ENCODE data around the gene DRC1.

The DRC1 gene

GRCh38 chr2:26471289-26471688 lies 69.6 kb downstream of the DRC1 start:
- no peaks in the 10 kb centered on the region for H3K27me3 ChIP-seq (ENCODE audit: control insufficient read depth, insufficient read depth, low read length)
- no peaks in the 10 kb centered on the region for H3K4me1 ChIP-seq (ENCODE audit: control insufficient read depth, insufficient read depth, low read length)
- H3K36me3 ChIP-seq (ENCODE audit: control insufficient read depth, insufficient read depth, low read length), result no peaks in the 10 kb centered on the region
- no peak overlapping the region for H3K9ac ChIP-seq (ENCODE audit: low read length)
- peaks cover 3% of the 10 kb centered on the region; the same call in 1 of the 2 replicates for H3K9me3 ChIP-seq (ENCODE audit: control insufficient read depth, insufficient read depth, low read depth, low read length)
- no peak overlapping the region for H3K27ac ChIP-seq (ENCODE audit: low read depth, low read length)
- no peak overlapping the region for H3K4me3 ChIP-seq (ENCODE audit: low read depth, low read length)

GRCh38 chr2:26471766-26472706 lies 70.3 kb downstream of the DRC1 start:
- Histone ChIP-seq H3K4me3 (ENCODE audit: low read depth, low read length) (no peak overlapping the region), H3K36me3 (ENCODE audit: control insufficient read depth, insufficient read depth, low read length) (no peaks in the 10 kb centered on the region), H3K27ac (ENCODE audit: low read depth, low read length) (no peak overlapping the region), H3K9ac (ENCODE audit: low read length) (no peak overlapping the region), H3K4me1 (ENCODE audit: control insufficient read depth, insufficient read depth, low read length) (no peaks in the 10 kb centered on the region; the same call in 1 of the 2 replicates), H3K9me3 (ENCODE audit: control insufficient read depth, insufficient read depth, low read depth, low read length) (peaks cover 3% of the 10 kb centered on the region; the same call in 1 of the 2 replicates), H3K27me3 (ENCODE audit: control insufficient read depth, insufficient read depth, low read length) (no peaks in the 10 kb centered on the region)

GRCh38 chr2:26472821-26473655 lies 71.3 kb downstream of the DRC1 start:
- H3K9me3 ChIP-seq (ENCODE audit: control insufficient read depth, insufficient read depth, low read depth, low read length), result peaks cover 3% of the 10 kb centered on the region; the same call in 1 of the 2 replicates
- H3K27ac ChIP-seq (ENCODE audit: low read depth, low read length), result no peak overlapping the region
- H3K36me3 ChIP-seq (ENCODE audit: control insufficient read depth, insufficient read depth, low read length), result no peaks in the 10 kb centered on the region
- H3K4me1 ChIP-seq (ENCODE audit: control insufficient read depth, insufficient read depth, low read length), result peaks cover 4% of the 10 kb centered on the region; the same call in 1 of the 2 replicates
- H3K9ac ChIP-seq (ENCODE audit: low read length), result no peak overlapping the region
- H3K27me3 ChIP-seq (ENCODE audit: control insufficient read depth, insufficient read depth, low read length), result no peaks in the 10 kb centered on the region
- no peak overlapping the region for H3K4me3 ChIP-seq (ENCODE audit: low read depth, low read length)

- H3K36me3 ChIP-seq (ENCODE audit: control insufficient read depth, insufficient read depth, low read length), result no peaks in the 10 kb centered on the region
- H3K4me3 ChIP-seq (ENCODE audit: low read depth, low read length), result no peak overlapping the region
- H3K9ac ChIP-seq (ENCODE audit: low read length), result no peak overlapping the region
- no peak overlapping the region for H3K27ac ChIP-seq (ENCODE audit: low read depth, low read length)
- H3K4me1 ChIP-seq (ENCODE audit: control insufficient read depth, insufficient read depth, low read length), result peaks cover 4% of the 10 kb centered on the region; the same call in 1 of the 2 replicates
- H3K27me3 ChIP-seq (ENCODE audit: control insufficient read depth, insufficient read depth, low read length), result no peaks in the 10 kb centered on the region
- H3K9me3 ChIP-seq (ENCODE audit: control insufficient read depth, insufficient read depth, low read depth, low read length), result peaks cover 3% of the 10 kb centered on the region; the same call in 1 of the 2 replicates
These were observed 72.1 kb downstream of the DRC1 start for GRCh38 chr2:26473796-26474195.

- peaks cover 2% of the 10 kb centered on the region; the same call in 1 of the 2 replicates for H3K9me3 ChIP-seq (ENCODE audit: control insufficient read depth, insufficient read depth, low read depth, low read length)
- no peaks in the 10 kb centered on the region for H3K27me3 ChIP-seq (ENCODE audit: control insufficient read depth, insufficient read depth, low read length)
- no peaks in the 10 kb centered on the region for H3K36me3 ChIP-seq (ENCODE audit: control insufficient read depth, insufficient read depth, low read length)
- no peak overlapping the region for H3K27ac ChIP-seq (ENCODE audit: low read depth, low read length)
- H3K4me1 ChIP-seq (ENCODE audit: control insufficient read depth, insufficient read depth, low read length), result peaks cover 4% of the 10 kb centered on the region; the same call in 1 of the 2 replicates
- H3K9ac ChIP-seq (ENCODE audit: low read length), result no peak overlapping the region
- no peak overlapping the region for H3K4me3 ChIP-seq (ENCODE audit: low read depth, low read length)
These were observed 72.6 kb downstream of the DRC1 start for GRCh38 chr2:26474261-26474785.

- Histone ChIP-seq H3K4me1 (ENCODE audit: control insufficient read depth, insufficient read depth, low read length) (peaks cover 4% of the 10 kb centered on the region; the same call in 1 of the 2 replicates), H3K9me3 (ENCODE audit: control insufficient read depth, insufficient read depth, low read depth, low read length) (no peaks in the 10 kb centered on the region), H3K27ac (ENCODE audit: low read depth, low read length) (no peak overlapping the region), H3K27me3 (ENCODE audit: control insufficient read depth, insufficient read depth, low read length) (no peaks in the 10 kb centered on the region), H3K36me3 (ENCODE audit: control insufficient read depth, insufficient read depth, low read length) (no peaks in the 10 kb centered on the region), H3K4me3 (ENCODE audit: low read depth, low read length) (no peak overlapping the region), H3K9ac (ENCODE audit: low read length) (no peak overlapping the region)
These were observed 73.3 kb downstream of the DRC1 start for GRCh38 chr2:26475037-26475436.

GRCh38 chr2:26475832-26476501 lies 74.2 kb downstream of the DRC1 start:
- H3K9me3 ChIP-seq (ENCODE audit: control insufficient read depth, insufficient read depth, low read depth, low read length), result no peaks in the 10 kb centered on the region
- H3K27me3 ChIP-seq (ENCODE audit: control insufficient read depth, insufficient read depth, low read length), result no peaks in the 10 kb centered on the region
- peaks cover 8% of the 10 kb centered on the region; the same call in 1 of the 2 replicates for H3K4me1 ChIP-seq (ENCODE audit: control insufficient read depth, insufficient read depth, low read length)
- no peak overlapping the region for H3K9ac ChIP-seq (ENCODE audit: low read length)
- H3K4me3 ChIP-seq (ENCODE audit: low read depth, low read length), result no peak overlapping the region
- no peaks in the 10 kb centered on the region for H3K36me3 ChIP-seq (ENCODE audit: control insufficient read depth, insufficient read depth, low read length)
- H3K27ac ChIP-seq (ENCODE audit: low read depth, low read length), result no peak overlapping the region

- Histone ChIP-seq H3K9ac (ENCODE audit: low read length) (no peak overlapping the region), H3K4me3 (ENCODE audit: low read depth, low read length) (no peak overlapping the region), H3K27ac (ENCODE audit: low read depth, low read length) (no peak overlapping the region), H3K27me3 (ENCODE audit: control insufficient read depth, insufficient read depth, low read length) (no peaks in the 10 kb centered on the region), H3K36me3 (ENCODE audit: control insufficient read depth, insufficient read depth, low read length) (no peaks in the 10 kb centered on the region), H3K4me1 (ENCODE audit: control insufficient read depth, insufficient read depth, low read length) (peaks cover 8% of the 10 kb centered on the region; the same call in 1 of the 2 replicates), H3K9me3 (ENCODE audit: control insufficient read depth, insufficient read depth, low read depth, low read length) (no peaks in the 10 kb centered on the region)
These were observed 75.6 kb downstream of the DRC1 start for GRCh38 chr2:26477126-26477910.

GRCh38 chr2:26477911-26478253 lies 76.2 kb downstream of the DRC1 start, which contains the start of gene OTOF:
Gene OTOF (minus strand): TSS chr2:26478124.
- no peaks in the 10 kb centered on the region for H3K27me3 ChIP-seq (ENCODE audit: control insufficient read depth, insufficient read depth, low read length)
- H3K9ac ChIP-seq (ENCODE audit: low read length), result no peak within 1 kb of the TSS
- H3K4me1 ChIP-seq (ENCODE audit: control insufficient read depth, insufficient read depth, low read length), result peaks cover 8% of the 10 kb centered on the region; the same call in 1 of the 2 replicates
- H3K27ac ChIP-seq (ENCODE audit: low read depth, low read length), result no peak within 1 kb of the TSS
- no peaks in the 10 kb centered on the region for H3K9me3 ChIP-seq (ENCODE audit: control insufficient read depth, insufficient read depth, low read depth, low read length)
- H3K36me3 ChIP-seq (ENCODE audit: control insufficient read depth, insufficient read depth, low read length), result no peaks in the 10 kb centered on the region
- no peak within 1 kb of the TSS for H3K4me3 ChIP-seq (ENCODE audit: low read depth, low read length)

GRCh38 chr2:26478366-26478765 lies 76.6 kb downstream of the DRC1 start:
- no peaks in the 10 kb centered on the region for H3K9me3 ChIP-seq (ENCODE audit: control insufficient read depth, insufficient read depth, low read depth, low read length)
- no peak overlapping the region for H3K4me3 ChIP-seq (ENCODE audit: low read depth, low read length)
- no peak overlapping the region for H3K27ac ChIP-seq (ENCODE audit: low read depth, low read length)
- H3K36me3 ChIP-seq (ENCODE audit: control insufficient read depth, insufficient read depth, low read length), result no peaks in the 10 kb centered on the region
- H3K4me1 ChIP-seq (ENCODE audit: control insufficient read depth, insufficient read depth, low read length), result peaks cover 8% of the 10 kb centered on the region; the same call in 1 of the 2 replicates
- no peak overlapping the region for H3K9ac ChIP-seq (ENCODE audit: low read length)
- no peaks in the 10 kb centered on the region for H3K27me3 ChIP-seq (ENCODE audit: control insufficient read depth, insufficient read depth, low read length)
